DLD1 (cell line): ENCODE results near the gene PLEK.
"Not testable (repeated sequence)": the region's sequence is repeated elsewhere in the genome, so short reads cannot be mapped to it uniquely, and the experiment has no call there.

ENCODE experiments used
- in situ Hi-C: cut with HindIII; loops from 2 replicates; pipeline ENCODE4 v1.10.0; 2017; ENCODE audit warnings: low sequenced_read_pairs

PLEK gene

DNA sequence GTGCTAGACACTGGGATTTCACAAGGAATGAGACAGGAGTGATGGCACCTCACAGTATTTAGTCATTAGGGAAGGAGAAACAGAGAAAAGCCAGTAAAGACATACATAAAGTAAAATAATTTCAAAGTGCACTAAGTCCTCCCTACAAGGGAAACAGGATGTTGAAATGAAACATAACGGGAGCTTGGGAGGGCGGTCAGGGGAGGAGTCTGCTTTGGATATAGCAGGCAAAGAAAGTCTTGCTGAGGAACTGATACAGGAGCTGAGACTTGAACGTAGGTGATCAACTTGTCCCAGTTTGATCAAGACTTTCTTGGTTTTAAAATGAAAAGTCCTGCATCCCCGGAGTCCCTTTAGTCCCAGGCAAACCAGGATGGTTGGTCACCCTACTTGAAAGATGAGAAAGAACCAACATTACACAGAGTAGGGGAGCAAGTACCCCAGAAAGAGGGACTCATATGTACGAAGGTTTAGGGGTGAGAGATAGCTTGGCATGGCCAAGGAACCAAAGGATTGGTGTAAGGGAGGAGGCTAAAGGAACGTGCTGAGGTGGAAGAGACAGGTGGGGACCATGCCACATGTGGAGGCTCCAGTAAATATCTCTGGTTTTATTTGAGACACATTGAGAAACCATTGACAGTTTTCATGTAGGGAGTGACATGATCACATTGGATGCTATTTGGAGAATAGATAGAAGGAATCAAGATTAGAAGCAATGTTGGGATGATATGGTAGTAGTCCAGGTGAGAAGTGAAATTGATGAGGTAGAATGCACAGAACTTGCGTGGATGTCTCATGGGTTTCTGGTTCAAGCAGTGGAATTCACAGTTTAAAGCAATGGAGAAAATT lies 73.6 kb downstream of the PLEK start:
- in situ Hi-C loops: no loop called here

DNA sequence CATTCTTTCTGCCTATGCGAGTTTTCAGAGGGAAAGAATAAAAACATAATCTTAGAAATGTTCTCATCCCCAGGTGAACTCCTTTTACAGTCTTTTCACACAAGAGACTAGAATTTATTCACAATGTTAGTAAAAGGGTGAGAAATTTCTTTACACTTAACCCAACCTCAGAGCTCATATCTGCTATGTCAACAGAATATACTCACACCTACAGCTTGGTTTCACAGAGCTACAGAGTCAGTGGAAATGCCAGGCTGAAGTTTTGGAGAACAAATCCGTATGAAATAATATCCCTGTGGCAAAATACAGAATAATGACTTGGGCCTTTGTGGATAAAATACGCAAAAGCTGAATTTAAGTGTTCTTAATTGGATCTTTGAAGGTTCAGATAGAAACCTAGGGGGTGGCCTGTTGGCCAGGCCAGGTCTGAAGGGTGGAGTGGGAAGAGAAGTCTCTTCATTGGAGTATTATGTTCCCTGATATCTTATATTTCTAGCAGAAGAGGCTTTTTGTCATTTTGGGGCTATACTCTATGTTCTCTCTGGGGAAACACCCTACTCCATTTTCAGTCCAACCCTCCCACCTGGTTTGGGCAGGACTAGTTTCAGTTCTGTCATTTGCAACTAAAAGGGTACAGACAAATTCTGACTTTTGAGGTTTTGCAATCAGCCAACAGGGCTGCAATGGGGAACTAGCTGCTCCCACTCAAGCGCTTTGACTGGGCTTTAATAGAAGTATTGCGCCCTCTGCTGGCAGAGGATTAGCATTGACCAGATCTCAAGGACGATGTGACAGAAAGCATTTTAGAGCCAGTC lies 76.3 kb downstream of the PLEK start:
- in situ Hi-C loops: no loop called here

DNA sequence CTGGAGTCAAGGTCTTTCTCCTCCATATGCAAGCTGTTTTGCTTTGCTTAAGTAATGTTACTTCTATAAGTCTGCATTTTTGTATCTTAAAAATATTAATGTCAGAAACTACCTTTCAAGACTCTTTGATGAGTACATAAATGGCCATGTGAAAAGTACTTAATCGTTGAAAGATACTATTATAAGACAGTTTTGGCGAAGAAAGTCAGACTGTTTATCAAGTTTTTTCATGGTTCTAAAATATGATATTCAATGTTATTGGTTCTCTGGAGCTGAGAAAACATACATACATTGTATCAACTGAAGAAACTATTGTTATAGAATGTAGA lies 76.9 kb downstream of the PLEK start:
- in situ Hi-C loops: no loop called here

DNA sequence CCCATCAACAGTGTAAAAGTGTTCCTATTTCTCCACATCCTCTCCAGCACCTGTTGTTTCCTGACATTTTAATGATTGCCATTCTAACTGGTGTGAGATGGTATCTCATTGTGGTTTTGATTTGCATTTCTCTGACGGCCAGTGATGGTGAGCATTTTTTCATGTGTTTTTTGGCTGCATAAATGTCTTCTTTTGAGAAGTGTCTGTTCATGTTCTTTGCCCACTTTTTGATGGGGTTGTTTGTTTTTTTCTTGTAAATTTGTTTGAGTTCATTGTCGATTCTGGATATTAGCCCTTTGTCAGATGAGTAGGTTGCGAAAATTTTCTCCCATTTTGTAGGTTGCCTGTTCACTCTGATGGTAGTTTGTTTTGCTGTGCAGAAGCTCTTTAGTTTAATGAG lies 81.3 kb downstream of the PLEK start:
- in situ Hi-C loops: not testable (repeated sequence)
